AG09309 (cell line): ENCODE results near the gene PIKFYVE.
A peak's percentile ranks its signal among the peaks of the same experiment; 100 is the strongest.

Experiments
- DNase-seq: peaks from one replicate; pipeline ENCODE4 v3.0.0-alpha.2; 2010; ENCODE audit warnings: low read depth
- H3K4me3 ChIP-seq: 2 replicates; pipeline ENCODE4 v1.5.1; 2011; ENCODE audit warnings: mild to moderate bottlenecking, low read depth, low read length, moderate library complexity; ENCODE audit not compliant: control insufficient read depth
- TF ChIP-seq, protein P1 (sequence below): IDR thresholded peaks from 2 replicates; pipeline ENCODE4 v1.5.1; 2011; ENCODE audit warnings: mild to moderate bottlenecking, low read depth, low read length, inconsistent platforms; ENCODE audit not compliant: insufficient read depth, control insufficient read depth; ENCODE audit errors: missing control alignments

The PIKFYVE gene

DNA sequence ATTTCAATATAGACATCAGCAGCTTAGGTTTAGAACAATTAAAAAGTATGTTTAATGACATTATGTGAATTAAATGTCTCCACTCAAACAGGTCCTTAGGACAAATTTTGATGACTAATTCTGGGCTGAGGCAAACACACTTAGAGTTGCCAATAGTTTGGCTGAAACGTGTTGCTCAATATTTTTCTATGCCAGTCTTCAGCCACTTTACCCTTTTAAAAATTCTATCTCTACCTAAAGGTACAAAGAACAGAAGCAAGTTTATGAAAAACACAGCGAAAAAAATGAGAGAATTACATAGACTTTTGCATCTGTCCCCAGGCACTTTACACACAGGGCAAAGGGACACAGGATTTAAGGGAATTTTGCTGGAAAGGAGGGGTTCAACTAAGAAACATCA, 15.7 kb upstream of the PIKFYVE start:
- TF ChIP-seq, protein P1, sequence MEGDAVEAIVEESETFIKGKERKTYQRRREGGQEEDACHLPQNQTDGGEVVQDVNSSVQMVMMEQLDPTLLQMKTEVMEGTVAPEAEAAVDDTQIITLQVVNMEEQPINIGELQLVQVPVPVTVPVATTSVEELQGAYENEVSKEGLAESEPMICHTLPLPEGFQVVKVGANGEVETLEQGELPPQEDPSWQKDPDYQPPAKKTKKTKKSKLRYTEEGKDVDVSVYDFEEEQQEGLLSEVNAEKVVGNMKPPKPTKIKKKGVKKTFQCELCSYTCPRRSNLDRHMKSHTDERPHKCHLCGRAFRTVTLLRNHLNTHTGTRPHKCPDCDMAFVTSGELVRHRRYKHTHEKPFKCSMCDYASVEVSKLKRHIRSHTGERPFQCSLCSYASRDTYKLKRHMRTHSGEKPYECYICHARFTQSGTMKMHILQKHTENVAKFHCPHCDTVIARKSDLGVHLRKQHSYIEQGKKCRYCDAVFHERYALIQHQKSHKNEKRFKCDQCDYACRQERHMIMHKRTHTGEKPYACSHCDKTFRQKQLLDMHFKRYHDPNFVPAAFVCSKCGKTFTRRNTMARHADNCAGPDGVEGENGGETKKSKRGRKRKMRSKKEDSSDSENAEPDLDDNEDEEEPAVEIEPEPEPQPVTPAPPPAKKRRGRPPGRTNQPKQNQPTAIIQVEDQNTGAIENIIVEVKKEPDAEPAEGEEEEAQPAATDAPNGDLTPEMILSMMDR, result no peak
- no peak overlapping the region for H3K4me3 ChIP-seq
- DNase-seq, result no peak

DNA sequence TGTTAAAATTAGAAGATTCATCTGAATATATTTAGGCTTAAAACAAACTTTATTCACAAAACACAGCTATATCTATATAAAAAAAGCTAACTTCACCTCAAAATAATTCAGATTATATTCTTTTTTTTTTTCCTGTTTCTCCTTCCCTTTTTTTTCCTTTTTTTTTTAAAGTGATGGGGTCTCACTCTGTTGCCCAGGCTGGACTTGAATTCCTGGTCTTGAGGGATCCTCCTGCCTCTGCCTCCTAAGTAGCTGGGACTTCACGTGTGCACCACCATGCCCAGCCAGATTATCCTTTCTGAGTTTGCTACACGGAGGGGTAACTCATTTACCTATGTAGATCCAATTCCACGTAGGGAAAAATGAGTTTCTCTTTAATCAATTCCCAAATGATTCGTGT, 15.0 kb upstream of the PIKFYVE start:
- DNase-seq, result no peak
- H3K4me3 ChIP-seq, result no peak overlapping the region
- TF ChIP-seq, protein P1, result no peak

DNA sequence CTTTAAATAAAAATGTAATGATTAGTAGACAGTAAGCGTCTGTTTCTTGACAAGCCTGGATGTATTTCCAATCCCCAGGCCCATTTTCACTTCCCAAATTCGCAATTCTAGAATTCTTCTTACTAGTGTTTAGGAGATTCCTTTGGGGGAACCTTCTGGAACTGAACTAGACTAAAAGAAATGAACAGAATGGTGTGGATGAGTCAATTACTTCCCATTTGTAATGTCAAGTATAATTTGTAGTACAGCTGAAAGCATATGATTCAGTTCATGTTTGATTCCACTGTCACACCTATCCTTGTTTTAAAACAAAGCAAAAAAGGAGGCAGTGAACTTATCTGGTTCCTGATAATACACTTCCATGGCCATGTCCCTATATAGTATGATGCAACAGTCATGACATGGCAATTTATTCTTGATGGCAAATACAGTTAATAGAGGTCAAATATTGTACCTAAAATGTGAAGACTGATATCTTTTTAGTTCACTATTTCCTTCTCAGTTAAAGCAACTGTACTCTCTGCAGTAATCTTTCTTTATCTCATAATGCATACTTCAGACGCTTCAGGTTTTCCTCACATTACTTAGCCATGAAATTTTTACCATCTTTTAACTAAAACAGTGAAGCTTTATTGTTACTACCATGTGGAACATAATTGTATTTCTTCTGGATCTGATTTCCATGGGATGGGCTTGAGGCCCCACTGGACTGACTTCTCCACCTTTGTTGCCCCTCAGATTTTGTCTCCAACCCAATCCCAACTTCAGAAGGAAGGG, 13.2 kb upstream of the PIKFYVE start:
- TF ChIP-seq, protein P1, result no peak
- no peak for DNase-seq
- no peak overlapping the region for H3K4me3 ChIP-seq

DNA sequence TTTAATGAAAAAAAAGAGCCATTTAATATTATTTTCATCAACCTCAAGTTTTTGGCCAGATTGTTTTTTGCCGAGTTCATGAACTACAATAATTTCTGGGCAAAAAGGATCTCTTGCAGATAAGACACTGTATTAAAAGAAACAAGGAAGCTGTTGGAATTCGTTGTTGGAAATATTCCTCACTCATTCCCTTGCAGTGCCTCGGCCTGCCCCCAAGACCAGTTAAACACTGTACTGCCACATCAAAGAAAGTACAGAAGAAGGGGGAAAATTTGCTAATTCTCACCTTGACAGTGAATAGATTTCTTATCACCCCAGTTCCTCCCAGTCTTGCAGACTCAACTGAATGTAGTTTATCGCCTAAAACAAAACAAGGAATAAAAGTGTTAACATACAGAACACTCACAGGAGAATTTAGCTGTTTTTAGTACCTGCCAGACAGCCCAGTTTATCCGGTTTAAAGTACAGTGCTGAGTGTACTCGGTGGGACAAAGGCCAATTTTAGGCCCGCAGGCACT, 12.4 kb upstream of the PIKFYVE start:
- TF ChIP-seq, protein P1, result no peak
- peak overlapping the region; percentile 69 for H3K4me3 ChIP-seq
- no peak for DNase-seq

DNA sequence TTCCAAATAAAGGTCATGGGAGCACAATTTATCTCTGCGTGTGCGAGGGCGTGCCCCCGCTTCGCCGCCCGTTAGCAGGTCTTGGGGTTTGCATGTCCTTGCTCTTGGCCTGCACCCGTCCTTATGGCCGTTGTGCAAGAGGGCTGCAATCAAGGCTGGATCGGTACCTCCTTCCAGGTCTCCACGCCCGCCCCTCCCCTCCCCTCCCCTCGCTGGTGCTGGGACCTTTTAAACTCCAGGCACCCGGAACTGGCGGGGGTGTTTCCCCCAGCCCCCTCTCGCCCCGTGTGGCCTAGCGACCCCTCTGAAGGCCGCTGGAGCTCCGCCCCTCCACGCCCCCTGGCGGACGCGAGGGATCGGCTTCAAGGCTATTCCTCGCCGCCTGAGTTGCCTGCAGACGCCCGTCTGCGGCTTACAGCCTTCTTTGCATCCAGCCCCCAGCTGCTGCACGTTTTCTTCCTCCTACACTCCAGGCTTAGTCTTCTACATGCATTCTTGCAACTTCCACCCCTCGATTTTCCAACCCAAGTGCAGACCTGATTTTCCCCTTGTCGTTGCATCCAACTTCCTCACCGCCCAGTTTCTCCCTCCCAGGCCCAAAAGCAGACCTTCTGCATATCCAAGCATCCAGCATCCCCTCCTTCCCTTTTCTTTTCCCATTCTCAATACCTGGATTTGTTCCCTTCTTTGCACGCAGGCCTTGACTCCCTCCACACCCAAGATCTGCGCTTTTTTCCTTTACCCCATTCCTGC, 11.8 kb upstream of the PIKFYVE start:
- TF ChIP-seq, protein P1, result peak; percentile 90
- peak overlapping the region; percentile 69 for H3K4me3 ChIP-seq
- no peak for DNase-seq

DNA sequence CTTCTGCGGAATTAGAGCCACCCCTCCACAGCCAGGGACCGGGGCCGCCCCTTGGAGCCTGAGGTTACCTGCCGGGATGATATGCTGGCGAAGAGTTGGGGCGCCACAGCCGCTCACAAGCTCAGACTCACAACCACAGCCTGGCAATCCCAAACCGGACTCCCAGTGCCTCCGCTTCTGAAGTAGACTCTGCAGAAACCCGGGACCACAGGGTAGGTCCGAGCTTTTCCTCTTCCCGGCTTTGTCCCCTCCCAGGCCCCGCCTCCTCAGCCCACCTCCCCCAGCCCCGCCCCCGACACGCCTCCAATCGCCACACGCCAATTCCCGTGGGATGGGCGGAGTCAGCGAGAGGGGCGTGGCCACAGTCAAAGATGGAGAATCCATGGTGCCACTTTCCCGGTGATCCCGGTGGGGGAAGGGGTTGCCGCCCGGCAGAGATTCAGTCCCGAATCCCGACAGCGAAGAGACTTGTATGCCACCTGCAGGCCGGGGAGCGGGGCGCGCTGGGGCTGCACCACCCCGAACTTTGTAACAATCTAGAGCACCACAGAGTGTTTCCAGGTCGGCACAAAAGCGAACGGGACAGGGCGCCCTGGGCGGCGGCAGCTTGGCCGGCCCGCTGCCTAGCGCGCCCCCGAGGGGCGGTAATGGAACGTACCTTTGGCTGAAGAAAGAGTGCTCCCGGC, 11.0 kb upstream of the PIKFYVE start, which contains the start of gene IDH1:
TSS of gene IDH1 (minus strand) at position 201 of the 686 bp plus-strand sequence. CDS start 3,520 bp downstream, outside the sequence.
- peak; percentile 55 for DNase-seq
- TF ChIP-seq, protein P1, result peak; percentile 57
- H3K4me3 ChIP-seq, result peak within 1 kb of the TSS; percentile 69
